Ovary (tissue), 3 donors: ENCODE results near the gene GALNT6.

Experiments used
- EP300 ChIP-seq: sonication (generic); formaldehyde crosslinking; IDR thresholded peaks from one replicate; pipeline ENCODE4 v1.6.1; 2017; ENCODE audit warnings: antibody characterized with exemption
- POLR2A ChIP-seq: fragments of 450-650 bp; IDR thresholded peaks from one replicate; pipeline ENCODE4 v1.6.1; 2017; ENCODE audit warnings: antibody characterized with exemption, mild to moderate bottlenecking, moderate library complexity
- TF ChIP-seq, protein P1 (sequence below), 3 donors: fragments of 450-650 bp in 2 of 3; fragments of 200-600 bp in 1 of 3; IDR thresholded peaks; one replicate each; pipeline versions ENCODE4 v1.5.1 to v1.8.0; 2016 to 2022; ENCODE audit warnings: antibody characterized with exemption in 3 of 3, mild to moderate bottlenecking in 1 of 3
- donor health status: DM: no; HTN: no; CAD: no.

DNA sequence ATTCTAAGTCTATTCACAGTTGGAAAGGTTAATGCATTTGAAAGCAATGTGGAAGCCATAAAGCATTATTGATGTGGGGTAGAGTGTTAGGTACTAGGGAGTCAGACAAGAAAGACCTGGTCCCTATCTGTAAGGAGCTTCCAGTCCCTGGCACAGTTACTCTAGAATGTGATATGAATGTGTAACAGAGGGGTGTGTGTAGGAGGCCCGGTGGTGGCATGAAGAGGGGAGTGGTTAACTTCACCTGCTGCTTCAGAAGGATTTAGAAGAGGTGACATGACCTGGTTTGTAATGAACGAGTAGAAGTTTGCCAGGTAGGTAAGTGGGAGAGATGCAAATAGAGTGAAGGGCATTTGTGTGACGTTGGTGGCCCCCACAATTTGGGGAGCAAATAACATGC lies 15.1 kb upstream of the GALNT6 start:
- TF ChIP-seq, protein P1, sequence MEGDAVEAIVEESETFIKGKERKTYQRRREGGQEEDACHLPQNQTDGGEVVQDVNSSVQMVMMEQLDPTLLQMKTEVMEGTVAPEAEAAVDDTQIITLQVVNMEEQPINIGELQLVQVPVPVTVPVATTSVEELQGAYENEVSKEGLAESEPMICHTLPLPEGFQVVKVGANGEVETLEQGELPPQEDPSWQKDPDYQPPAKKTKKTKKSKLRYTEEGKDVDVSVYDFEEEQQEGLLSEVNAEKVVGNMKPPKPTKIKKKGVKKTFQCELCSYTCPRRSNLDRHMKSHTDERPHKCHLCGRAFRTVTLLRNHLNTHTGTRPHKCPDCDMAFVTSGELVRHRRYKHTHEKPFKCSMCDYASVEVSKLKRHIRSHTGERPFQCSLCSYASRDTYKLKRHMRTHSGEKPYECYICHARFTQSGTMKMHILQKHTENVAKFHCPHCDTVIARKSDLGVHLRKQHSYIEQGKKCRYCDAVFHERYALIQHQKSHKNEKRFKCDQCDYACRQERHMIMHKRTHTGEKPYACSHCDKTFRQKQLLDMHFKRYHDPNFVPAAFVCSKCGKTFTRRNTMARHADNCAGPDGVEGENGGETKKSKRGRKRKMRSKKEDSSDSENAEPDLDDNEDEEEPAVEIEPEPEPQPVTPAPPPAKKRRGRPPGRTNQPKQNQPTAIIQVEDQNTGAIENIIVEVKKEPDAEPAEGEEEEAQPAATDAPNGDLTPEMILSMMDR (IDR thresholded peaks at IDR 0.05): no peak
- TF ChIP-seq POLR2A: no peak
- TF ChIP-seq EP300: no peak
